Measurements from ENCODE around the gene IFT20. TPM values are rescaled to one million over a fixed set of nuclear protein-coding genes. Genes with fewer than 3 reads are reported as not detected.

Gene IFT20
- total and polyA plus RNA-seq, 2 experiments from 2014 or later = 13.2 to 32.3 TPM

DNA sequence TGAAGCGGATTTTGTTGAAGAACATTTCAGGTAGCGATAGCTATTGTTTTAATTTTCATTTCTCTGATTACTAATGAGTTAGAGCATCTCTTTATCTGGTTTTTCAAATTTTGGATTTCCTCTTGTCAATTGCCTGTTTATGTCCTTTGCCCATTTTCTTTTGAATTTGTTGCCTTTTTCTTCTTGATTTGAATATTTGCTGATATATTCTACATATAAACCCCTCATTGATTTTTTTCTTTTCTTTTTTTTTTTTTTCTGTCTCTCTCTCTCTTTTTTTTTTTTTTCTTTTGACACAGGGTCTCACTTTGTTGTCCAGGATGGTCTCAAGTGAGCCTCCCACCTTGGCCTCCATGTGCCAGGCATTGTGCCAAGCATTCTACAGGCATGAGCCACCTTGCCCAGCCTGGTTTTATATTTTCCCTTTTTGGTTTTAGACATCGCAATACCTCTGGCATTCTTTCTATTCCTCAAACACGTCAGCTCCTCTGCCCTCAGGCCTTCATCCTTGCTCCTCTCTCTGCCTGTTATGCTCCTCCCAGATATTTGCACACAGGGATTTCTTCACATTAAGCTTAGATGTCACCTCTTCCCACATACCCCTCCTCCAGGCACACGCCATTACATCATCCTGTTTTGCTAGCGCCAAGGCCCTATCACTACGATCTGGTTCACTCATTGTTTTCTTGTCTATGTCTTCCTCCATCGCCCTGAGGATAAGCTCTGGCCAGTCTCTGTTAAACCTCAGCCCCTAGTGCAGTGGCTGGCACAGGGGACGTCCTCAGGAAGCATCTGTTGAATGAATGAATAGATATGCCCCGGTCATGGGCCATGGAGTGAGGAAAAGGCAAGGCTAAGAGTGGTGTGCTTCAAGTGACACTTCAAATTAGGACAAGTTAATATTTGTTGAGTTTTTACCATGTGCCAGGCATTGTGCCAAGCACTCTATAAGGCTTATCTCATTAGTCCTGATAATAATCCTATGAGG is 44.8 kb upstream of the IFT20 start:
- Histone ChIP-seq H3K4me3 (no peak overlapping the region), H3F3A (replicated peaks; ENCODE audit: low read depth) (0 out of 2 replicates have a peak, but pooled peaks cover 7% of the 10 kb centered on the region), H3K27me3 (ENCODE audit: insufficient read depth) (peaks cover 58% of the 10 kb centered on the region), H3K4me2 (no peak overlapping the region), H3K9me2 (ENCODE audit: insufficient read depth) (no peaks in the 10 kb centered on the region), H3K79me2 (replicated peaks; ENCODE audit: insufficient read depth) (no peaks in the 10 kb centered on the region), H2AFZ (no peak overlapping the region), H4K20me1 (replicated peaks; ENCODE audit: insufficient read depth) (peaks cover 5% of the 10 kb centered on the region; the same call in 1 of the 2 replicates), H3K27ac (ENCODE audit: low read depth) (no peak overlapping the region), H3K4me1 (ENCODE audit: insufficient read depth) (peaks cover 11% of the 10 kb centered on the region; the same call in 1 of the 2 replicates), H3K36me3 (ENCODE audit: insufficient read depth) (no peaks in the 10 kb centered on the region)
- Mint-ChIP-seq H3K9me3 (no peaks in the 10 kb centered on the region; the same call in 2 of the 3 replicates), H3K27ac (no peak overlapping the region), H3K36me3 (ENCODE audit: low read depth) (no peaks in the 10 kb centered on the region; the same call in 2 of the 3 replicates), H3K27me3 (ENCODE audit: insufficient read depth, low read depth, poor library complexity) (peaks cover 55% of the 10 kb centered on the region), H3K4me1 (peaks cover 7% of the 10 kb centered on the region), H3K4me3 (no peak overlapping the region)
- DNase-seq (ENCODE audit: low spot score) = no peak
- ATAC-seq = no peak
- TF ChIP-seq NANOG (IDR thresholded peaks at IDR 0.05; ENCODE audit: borderline replicate concordance) = no peak
- TF ChIP-seq EZH2 (IDR thresholded peaks at IDR 0.05; ENCODE audit: low read depth, unreplicated experiment) = no peak
- TF ChIP-seq, protein P1, sequence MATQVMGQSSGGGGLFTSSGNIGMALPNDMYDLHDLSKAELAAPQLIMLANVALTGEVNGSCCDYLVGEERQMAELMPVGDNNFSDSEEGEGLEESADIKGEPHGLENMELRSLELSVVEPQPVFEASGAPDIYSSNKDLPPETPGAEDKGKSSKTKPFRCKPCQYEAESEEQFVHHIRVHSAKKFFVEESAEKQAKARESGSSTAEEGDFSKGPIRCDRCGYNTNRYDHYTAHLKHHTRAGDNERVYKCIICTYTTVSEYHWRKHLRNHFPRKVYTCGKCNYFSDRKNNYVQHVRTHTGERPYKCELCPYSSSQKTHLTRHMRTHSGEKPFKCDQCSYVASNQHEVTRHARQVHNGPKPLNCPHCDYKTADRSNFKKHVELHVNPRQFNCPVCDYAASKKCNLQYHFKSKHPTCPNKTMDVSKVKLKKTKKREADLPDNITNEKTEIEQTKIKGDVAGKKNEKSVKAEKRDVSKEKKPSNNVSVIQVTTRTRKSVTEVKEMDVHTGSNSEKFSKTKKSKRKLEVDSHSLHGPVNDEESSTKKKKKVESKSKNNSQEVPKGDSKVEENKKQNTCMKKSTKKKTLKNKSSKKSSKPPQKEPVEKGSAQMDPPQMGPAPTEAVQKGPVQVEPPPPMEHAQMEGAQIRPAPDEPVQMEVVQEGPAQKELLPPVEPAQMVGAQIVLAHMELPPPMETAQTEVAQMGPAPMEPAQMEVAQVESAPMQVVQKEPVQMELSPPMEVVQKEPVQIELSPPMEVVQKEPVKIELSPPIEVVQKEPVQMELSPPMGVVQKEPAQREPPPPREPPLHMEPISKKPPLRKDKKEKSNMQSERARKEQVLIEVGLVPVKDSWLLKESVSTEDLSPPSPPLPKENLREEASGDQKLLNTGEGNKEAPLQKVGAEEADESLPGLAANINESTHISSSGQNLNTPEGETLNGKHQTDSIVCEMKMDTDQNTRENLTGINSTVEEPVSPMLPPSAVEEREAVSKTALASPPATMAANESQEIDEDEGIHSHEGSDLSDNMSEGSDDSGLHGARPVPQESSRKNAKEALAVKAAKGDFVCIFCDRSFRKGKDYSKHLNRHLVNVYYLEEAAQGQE (IDR thresholded peaks at IDR 0.05; ENCODE audit: unreplicated experiment) = no peak
- TF ChIP-seq, protein P2, sequence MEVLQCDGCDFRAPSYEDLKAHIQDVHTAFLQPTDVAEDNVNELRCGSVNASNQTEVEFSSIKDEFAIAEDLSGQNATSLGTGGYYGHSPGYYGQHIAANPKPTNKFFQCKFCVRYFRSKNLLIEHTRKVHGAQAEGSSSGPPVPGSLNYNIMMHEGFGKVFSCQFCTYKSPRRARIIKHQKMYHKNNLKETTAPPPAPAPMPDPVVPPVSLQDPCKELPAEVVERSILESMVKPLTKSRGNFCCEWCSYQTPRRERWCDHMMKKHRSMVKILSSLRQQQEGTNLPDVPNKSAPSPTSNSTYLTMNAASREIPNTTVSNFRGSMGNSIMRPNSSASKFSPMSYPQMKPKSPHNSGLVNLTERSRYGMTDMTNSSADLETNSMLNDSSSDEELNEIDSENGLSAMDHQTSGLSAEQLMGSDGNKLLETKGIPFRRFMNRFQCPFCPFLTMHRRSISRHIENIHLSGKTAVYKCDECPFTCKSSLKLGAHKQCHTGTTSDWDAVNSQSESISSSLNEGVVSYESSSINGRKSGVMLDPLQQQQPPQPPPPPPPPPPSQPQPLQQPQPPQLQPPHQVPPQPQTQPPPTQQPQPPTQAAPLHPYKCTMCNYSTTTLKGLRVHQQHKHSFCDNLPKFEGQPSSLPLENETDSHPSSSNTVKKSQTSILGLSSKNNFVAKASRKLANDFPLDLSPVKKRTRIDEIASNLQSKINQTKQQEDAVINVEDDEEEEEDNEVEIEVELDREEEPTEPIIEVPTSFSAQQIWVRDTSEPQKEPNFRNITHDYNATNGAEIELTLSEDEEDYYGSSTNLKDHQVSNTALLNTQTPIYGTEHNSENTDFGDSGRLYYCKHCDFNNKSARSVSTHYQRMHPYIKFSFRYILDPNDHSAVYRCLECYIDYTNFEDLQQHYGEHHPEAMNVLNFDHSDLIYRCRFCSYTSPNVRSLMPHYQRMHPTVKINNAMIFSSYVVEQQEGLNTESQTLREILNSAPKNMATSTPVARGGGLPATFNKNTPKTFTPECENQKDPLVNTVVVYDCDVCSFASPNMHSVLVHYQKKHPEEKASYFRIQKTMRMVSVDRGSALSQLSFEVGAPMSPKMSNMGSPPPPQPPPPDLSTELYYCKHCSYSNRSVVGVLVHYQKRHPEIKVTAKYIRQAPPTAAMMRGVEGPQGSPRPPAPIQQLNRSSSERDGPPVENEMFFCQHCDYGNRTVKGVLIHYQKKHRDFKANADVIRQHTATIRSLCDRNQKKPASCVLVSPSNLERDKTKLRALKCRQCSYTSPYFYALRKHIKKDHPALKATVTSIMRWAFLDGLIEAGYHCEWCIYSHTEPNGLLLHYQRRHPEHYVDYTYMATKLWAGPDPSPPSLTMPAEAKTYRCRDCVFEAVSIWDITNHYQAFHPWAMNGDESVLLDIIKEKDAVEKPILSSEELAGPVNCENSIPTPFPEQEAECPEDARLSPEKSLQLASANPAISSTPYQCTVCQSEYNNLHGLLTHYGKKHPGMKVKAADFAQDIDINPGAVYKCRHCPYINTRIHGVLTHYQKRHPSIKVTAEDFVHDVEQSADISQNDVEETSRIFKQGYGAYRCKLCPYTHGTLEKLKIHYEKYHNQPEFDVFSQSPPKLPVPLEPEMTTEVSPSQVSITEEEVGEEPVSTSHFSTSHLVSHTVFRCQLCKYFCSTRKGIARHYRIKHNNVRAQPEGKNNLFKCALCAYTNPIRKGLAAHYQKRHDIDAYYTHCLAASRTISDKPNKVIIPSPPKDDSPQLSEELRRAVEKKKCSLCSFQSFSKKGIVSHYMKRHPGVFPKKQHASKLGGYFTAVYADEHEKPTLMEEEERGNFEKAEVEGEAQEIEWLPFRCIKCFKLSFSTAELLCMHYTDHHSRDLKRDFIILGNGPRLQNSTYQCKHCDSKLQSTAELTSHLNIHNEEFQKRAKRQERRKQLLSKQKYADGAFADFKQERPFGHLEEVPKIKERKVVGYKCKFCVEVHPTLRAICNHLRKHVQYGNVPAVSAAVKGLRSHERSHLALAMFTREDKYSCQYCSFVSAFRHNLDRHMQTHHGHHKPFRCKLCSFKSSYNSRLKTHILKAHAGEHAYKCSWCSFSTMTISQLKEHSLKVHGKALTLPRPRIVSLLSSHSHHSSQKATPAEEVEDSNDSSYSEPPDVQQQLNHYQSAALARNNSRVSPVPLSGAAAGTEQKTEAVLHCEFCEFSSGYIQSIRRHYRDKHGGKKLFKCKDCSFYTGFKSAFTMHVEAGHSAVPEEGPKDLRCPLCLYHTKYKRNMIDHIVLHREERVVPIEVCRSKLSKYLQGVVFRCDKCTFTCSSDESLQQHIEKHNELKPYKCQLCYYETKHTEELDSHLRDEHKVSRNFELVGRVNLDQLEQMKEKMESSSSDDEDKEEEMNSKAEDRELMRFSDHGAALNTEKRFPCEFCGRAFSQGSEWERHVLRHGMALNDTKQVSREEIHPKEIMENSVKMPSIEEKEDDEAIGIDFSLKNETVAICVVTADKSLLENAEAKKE (CRISPR knock-in tag; IDR thresholded peaks at IDR 0.05) = no peak
- TF ChIP-seq, protein P3, sequence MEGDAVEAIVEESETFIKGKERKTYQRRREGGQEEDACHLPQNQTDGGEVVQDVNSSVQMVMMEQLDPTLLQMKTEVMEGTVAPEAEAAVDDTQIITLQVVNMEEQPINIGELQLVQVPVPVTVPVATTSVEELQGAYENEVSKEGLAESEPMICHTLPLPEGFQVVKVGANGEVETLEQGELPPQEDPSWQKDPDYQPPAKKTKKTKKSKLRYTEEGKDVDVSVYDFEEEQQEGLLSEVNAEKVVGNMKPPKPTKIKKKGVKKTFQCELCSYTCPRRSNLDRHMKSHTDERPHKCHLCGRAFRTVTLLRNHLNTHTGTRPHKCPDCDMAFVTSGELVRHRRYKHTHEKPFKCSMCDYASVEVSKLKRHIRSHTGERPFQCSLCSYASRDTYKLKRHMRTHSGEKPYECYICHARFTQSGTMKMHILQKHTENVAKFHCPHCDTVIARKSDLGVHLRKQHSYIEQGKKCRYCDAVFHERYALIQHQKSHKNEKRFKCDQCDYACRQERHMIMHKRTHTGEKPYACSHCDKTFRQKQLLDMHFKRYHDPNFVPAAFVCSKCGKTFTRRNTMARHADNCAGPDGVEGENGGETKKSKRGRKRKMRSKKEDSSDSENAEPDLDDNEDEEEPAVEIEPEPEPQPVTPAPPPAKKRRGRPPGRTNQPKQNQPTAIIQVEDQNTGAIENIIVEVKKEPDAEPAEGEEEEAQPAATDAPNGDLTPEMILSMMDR (conservative IDR thresholded peaks at IDR 0.05; ENCODE audit: low read depth in 2 of 2) = no peak
- no peak for TF ChIP-seq CREB1 (CRISPR knock-in tag; IDR thresholded peaks at IDR 0.05; ENCODE audit: low read depth)
- no peak for TF ChIP-seq EZH2phosphoT487 (IDR thresholded peaks at IDR 0.05; ENCODE audit: unreplicated experiment)
- TF ChIP-seq, protein P4, sequence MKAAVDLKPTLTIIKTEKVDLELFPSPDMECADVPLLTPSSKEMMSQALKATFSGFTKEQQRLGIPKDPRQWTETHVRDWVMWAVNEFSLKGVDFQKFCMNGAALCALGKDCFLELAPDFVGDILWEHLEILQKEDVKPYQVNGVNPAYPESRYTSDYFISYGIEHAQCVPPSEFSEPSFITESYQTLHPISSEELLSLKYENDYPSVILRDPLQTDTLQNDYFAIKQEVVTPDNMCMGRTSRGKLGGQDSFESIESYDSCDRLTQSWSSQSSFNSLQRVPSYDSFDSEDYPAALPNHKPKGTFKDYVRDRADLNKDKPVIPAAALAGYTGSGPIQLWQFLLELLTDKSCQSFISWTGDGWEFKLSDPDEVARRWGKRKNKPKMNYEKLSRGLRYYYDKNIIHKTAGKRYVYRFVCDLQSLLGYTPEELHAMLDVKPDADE (IDR thresholded peaks at IDR 0.05) = no peak
- TF ChIP-seq STAT1 (IDR thresholded peaks at IDR 0.05; ENCODE audit: unreplicated experiment) = no peak
- TF ChIP-seq POLR2AphosphoS5 (IDR thresholded peaks at IDR 0.05; ENCODE audit: low read depth) = no peak
- TF ChIP-seq ZNF114 (CRISPR knock-in tag; IDR thresholded peaks at IDR 0.05) = no peak
- TF ChIP-seq JUNB (IDR thresholded peaks at IDR 0.05; ENCODE audit: unreplicated experiment) = no peak
- TF ChIP-seq ZNF331 (CRISPR knock-in tag; IDR thresholded peaks at IDR 0.05; ENCODE audit: low read depth) = no peak

All from GM23338 (cell line).